ENCODE data around the gene SS18L1.

Gene SS18L1

DNA sequence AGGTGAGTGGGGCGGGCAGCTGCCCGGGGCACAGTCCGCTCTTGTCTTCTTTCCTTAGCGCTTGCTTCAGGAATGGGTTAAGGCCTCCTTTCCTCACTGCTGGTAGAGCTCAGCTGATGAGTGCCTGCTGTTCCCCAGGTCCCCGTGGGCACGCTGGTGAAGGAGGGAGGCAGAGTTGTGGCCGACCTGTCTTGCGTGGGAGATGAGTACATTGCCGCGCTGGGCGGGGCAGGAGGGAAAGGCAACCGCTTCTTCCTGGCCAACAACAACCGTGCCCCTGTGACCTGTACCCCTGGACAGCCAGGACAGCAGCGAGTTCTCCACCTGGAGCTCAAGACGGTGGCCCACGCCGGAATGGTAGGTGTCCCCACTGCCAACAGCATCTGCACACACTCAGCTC is 54.9 kb downstream of the SS18L1 start:
- DNase-seq: no peak

GRCh38 chr20:62198931-62199330 is 55.4 kb downstream of the SS18L1 start:
- no peak for DNase-seq

DNA sequence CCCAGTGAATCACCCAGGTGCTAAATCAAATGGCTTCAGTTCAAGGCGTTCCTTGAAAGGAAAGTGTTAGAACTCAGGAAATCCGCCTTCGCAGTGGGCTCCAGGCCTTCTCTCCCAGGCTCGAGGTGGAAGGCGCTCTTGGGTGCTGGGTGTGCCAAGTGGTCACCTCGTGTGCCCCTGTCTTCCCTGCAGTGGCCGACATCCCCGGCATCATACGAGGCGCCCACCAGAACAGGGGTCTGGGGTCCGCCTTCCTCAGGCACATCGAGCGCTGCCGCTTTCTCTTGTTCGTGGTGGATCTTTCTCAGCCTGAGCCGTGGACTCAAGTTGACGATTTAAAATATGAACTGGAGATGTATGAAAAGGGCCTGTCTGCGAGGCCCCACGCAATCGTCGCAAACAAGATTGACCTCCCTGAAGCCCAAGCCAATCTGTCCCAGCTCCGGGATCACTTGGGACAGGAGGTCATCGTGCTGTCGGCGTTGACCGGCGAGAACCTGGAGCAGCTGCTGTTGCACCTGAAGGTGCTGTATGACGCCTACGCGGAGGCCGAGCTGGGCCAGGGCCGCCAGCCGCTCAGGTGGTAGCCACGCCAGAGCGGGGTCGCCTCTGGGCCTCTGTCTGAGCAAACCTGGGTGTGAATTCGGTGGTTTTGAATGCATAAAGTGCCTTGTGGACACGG is 57.1 kb downstream of the SS18L1 start:
- no peak for DNase-seq

DNA sequence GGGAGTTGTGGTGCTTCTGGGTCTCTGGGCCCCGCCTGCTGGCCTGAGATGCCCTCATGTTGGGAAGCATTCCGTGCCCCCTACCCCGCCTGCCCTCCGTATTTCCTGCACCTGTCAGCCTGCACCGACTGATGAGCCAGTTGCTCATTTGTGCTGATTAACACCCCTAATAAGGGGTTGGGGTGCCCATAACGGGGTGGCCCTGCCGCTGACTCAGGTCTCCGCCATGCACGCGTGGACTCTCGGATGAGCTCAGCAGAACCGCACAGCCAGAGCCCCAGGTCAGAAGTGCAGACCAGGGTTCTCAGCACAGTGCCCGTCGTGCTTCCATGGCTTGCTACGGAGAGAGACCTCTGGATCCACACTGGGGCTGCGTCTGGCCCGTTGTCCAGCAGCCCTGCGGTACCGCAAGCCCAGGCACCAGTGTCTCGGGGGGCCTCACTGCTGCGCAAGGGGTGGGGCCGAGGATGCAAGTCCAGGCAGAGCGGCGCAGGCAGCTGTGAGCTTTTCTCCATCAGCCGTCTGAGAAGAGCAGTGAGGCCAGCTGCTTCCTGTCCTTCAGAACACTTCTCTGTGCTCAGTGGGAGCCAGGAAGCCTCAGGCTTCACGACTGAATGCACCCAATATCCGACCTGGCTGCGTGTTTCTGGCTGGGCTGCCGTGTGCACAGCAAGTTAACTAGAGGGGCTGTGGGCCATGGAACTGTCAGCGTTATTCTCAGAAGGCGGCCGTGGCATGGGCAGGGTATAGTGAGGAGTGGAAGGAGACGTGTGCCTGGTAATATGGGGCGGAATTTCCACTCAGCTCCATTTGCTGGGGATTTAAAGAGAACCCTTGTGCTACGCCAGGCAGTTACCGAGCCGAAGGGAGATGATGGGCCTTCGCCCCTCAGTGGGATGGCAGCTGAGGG is 57.9 kb downstream of the SS18L1 start:
- DNase-seq: no peak

DNA sequence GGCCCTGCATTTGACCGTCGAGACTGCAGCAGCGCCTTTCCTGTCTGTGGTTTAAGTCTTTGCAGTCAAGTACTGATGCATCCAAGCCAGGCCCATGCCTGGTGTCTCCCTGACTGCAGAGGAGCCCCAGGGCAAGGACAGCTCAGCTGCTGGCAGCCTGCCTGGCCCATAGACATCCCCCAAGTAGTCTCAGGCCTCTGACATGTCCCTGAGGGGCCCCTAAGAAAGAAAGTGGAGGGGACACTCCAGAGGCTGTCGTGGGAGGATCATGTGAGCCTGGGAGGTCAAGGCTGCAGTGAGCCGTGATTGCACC is 58.5 kb downstream of the SS18L1 start:
- no peak for DNase-seq

DNA sequence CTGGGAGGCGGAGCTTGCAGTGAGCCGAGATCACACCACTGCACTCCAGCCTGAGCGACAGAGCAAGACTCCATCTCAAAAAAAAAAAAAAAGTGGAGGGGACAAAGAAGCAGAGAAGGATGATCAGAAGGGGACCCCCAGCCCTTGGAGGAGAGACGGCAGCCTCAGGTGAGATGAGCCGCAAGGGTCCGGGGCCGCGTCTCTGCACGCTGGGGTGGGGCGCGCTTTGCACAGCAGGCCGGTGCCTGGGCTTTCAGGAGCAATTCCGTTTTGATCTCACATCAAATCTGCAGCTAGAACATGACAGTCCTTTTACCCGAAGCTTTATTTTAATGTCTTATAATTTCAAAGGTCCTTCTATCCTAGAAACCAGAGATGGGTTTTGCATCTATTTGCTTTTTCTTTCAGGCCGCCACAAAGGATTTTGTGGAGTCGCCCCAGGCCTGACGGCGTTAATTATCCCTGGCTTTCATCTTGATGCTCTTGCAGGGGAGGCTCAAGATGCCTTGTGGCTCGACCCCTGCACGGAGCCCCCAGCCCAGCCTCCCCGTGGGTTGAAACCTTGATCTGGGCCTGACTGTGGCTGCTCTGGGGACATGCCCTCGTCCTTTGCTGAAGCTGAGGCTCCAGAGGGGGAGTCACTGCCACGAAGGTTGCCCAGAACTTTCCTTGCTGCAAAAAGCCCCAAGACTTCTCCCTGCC is 59.3 kb downstream of the SS18L1 start:
- no peak for DNase-seq

DNA sequence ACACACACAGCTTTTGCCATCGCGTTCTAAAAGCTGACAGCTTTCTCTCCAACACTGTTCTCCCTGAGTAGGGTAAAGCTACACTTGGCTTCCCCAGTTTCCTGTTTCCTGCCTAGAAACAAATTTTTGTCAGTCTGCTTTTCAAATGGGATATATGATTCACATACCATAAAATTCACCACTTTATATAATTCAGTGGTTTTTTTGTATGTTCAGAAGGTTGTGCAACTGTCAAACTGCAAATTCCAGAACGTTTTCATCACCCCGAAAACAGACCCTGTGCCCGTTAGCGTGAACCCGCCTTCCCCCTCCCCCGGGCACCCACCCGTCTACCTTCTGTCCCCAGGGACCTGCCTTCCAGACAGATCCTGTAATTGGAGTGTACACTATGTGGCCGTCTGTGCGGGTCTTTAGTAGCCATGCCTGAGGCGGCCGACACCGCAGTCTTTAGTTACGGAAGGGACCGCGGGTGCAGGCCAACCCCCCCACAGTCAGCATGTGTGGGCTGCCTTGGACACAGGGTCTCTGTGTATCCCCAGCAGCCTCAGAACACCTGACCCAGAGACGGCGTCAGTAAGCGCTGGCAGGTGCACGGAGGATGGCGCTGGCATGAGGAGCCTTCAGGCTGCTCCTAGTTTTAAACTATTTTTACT is 59.9 kb downstream of the SS18L1 start:
- no peak for DNase-seq

DNA sequence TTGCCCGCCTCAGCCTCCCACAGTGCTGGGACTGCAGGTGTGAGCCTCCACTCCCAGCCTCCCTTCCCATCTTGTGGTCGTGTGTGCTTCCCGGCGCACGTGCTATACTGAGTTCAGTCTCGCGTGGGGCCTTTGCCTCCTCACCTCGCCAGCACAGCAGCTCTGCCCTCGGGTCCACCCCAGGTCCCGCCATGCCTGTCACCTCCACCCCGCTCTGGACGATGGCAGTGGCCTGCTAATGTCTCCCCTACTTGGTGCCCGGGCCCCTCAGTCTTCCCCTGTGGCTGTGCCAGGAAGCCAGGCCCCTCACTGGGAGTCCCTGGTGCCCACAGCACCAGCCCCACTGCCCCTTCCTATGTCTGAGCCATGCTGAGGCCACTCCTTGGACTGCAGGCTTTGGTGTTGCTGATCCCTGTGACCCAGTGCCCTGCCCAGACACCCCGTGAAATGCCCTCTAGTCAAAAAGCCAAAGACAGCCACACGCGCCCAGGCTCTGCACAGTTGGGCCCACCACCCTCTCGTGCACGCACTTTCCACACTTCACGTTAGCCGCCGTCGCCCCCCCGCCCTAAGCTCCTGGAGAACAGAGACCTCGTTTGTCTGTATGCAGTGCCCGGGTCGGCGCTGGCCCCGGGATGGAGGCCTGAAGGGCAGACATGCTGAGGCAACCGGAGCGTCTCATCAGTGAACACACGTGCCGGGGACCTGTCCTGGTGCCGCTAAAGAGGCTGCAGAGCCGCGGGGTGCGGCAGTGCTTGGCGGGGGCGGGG is 62.2 kb downstream of the SS18L1 start:
- no peak for DNase-seq

GRCh38 chr20:62206388-62206775 is 62.8 kb downstream of the SS18L1 start:
- no peak for DNase-seq

DNA sequence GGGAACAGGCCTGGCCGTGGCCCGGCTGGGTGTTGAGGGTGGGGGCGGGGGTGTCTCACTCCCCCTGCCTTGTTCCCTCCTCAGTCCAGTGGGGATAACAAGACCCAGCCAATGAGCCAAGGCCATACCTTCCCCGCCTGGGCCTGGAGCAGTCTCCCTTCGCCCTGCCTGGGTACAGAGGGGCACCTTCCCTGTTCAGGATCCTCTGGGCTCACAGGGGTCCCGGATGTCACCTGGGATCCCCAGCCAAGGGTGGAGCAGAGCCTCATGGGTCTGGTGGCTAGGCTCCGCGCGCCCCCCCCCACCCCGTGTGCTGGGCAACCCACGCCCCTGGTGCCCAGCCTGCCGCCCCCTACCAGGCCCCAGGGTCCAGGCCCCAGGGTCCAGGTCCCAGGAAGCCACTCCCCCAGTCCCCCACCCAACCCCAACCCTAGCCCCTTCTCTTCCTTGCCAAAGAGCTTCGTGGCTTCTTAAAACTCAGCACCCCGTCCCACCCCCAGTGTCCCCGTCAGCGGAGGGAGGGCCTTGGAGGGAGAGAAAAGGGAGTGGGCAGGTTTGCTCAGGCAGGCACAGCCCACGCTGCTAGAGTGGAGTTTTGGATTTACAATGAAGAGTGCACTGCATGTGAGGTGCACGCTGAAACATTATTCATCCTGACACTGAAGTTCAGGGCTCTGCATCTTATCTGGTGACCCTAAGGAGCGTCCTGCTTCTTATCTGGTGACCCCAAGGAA is 64.7 kb downstream of the SS18L1 start:
- no peak for DNase-seq

- no peak for DNase-seq
These were observed 65.5 kb downstream of the SS18L1 start for GRCh38 chr20:62208795-62209755.

GRCh38 chr20:62209850-62210495 is 66.4 kb downstream of the SS18L1 start:
- no peak for DNase-seq

DNA sequence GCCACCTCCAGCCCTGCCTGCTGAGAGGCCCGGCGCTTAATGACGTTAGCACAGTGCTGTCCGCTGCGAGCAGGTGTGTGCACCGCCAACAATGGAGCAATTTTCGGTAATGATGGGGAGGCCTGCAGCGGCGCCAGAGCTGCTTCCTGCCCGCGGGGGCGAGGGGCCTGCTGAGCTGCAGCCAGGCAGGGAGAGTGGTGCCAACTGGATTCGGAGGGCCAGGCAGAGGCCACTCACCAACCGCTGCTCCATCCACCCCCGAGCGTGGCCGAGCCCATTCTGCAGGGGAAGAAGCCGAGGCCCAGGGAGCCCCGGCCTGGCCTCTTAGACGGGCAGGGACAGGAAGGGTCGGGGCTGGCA is 66.9 kb downstream of the SS18L1 start:
- DNase-seq: no peak

GRCh38 chr20:62211216-62211615 is 67.6 kb downstream of the SS18L1 start:
- no peak for DNase-seq

- DNase-seq: no peak
These were observed 68.3 kb downstream of the SS18L1 start for GRCh38 chr20:62211769-62212288.

GRCh38 chr20:62212299-62212698 is 68.7 kb downstream of the SS18L1 start:
- no peak for DNase-seq

DNA sequence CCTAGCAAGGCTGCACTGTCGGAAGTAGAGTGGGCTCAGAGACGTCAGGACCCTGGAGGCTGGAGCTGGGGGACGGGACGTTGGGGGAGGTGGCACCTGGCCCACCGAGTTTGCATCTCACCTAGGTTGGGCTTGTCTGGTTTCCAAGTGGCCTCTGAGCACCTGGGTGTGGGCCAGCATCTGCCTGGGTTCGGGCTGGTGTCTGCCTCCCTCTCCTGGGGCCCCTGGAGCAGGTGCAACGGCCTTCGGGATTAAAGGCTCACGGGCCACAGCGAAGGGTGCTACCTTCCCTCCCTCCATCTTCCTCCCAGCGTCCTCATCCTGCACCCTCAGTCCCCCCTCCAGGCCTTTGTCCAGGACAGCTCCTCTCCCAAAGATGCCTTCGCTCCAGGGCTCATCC is 70.5 kb downstream of the SS18L1 start:
- DNase-seq: no peak

GRCh38 chr20:62215020-62215990 is 71.7 kb downstream of the SS18L1 start:
- no peak for DNase-seq

All from activated T-cell treated with anti-CD3 and anti-CD28 coated beads, Interleukin-2, amount 50 U/mL, for 48 hours (primary cell).